Left lung (tissue), 10 donors: Measurements from ENCODE around the gene FAM241A. TPM values are rescaled to one million over a fixed set of nuclear protein-coding genes. Genes with fewer than 3 reads are reported as not detected.

Source experiments
- ATAC-seq: fragments of 200-7000 bp; cut with Tn5 transposase; one replicate; pipeline ENCODE4 v1.9.1; 2020; ENCODE audit warnings: moderate library complexity
- DNase-seq, 4 donors: peaks; one replicate each; pipeline ENCODE4 v3.0.0-alpha.2; 2013 to 2020
- H3K27ac ChIP-seq, 2 donors: fragments of 200-600 bp; sonication (generic) in 1 of 2; one replicate each; pipeline versions ENCODE4 v1.5.0 to v1.8.0; 2020 to 2021
- H3K27me3 ChIP-seq, 2 donors: fragments of 200-600 bp; sonication (generic) in 1 of 2; one replicate each; pipeline versions ENCODE4 v1.5.0 to v1.8.0; 2020 to 2021
- H3K36me3 ChIP-seq, 2 donors: fragments of 200-600 bp; sonication (generic) in 1 of 2; one replicate each; pipeline versions ENCODE4 v1.5.0 to v1.8.0; 2020 to 2021
- H3K4me1 ChIP-seq, 2 donors: fragments of 200-600 bp; one replicate each; pipeline ENCODE4 v1.8.0; 2021
- H3K4me3 ChIP-seq, 2 donors: fragments of 200-600 bp; sonication (generic) in 1 of 2; one replicate each; pipeline versions ENCODE4 v1.5.0 to v1.8.0; 2020 to 2021; ENCODE audit warnings: mild to moderate bottlenecking in 1 of 2
- H3K9me3 ChIP-seq, 2 donors: fragments of 200-600 bp; sonication (generic) in 1 of 2; one replicate each; pipeline versions ENCODE4 v1.5.0 to v1.8.0; 2020 to 2021
- CTCF ChIP-seq, 2 donors: fragments of 200-600 bp; sonication (generic) in 1 of 2; IDR thresholded peaks; one replicate each; pipeline versions ENCODE4 v1.5.0 to v1.8.0; 2021; ENCODE audit warnings: antibody characterized with exemption in 2 of 2
- intact Hi-C, 2 donors: fragments of 100-400 bp; cut with DNase I; formaldehyde crosslinking; loops; one replicate each; pipeline versions ENCODE4 v1.11.2 to v1.14.2; 2022
- polyA plus RNA-seq, 6 donors: library from polyadenylated mRNA; unstranded; fragments of 120-200 nt; gene quantifications; one replicate each; pipeline ENCODE4 v1.2.1, GENCODE V29; 2013; ENCODE audit not compliant: insufficient read length in 6 of 6
- total RNA-seq, 2 donors: library from RNA; stranded (reverse); fragmentation: NEBNext Ultra II Directional; extraction: Animal tissue kit (Norgen Biotek cat#: 25700); gene quantifications; one replicate each; pipeline ENCODE4 v1.2.1, GENCODE V29; 2021
- donor health status: DM: no; HTN: yes; CAD: no.
- donor health status: DM: no; HTN: no; CAD: no.

FAM241A gene
- total and polyA plus RNA-seq, 8 donors = 2.6 to 5.0 (median 3.0) TPM

GRCh38 chr4:112222219-112222955 is 77.1 kb downstream of the FAM241A start:
- Histone ChIP-seq H3K4me3 (no peak overlapping the region), H3K36me3 (no peaks in the 10 kb centered on the region), H3K27me3 (no peaks in the 10 kb centered on the region), H3K4me1 (no peaks in the 10 kb centered on the region), H3K9me3 (peaks cover 0 to 8% of the 10 kb centered on the region in 2 donors), H3K27ac (no peak overlapping the region)
- TF ChIP-seq CTCF (IDR thresholded peaks at IDR 0.05) = no peak
- no peak for ATAC-seq
- intact Hi-C loops = no loop called here
- DNase-seq = no peak

DNA sequence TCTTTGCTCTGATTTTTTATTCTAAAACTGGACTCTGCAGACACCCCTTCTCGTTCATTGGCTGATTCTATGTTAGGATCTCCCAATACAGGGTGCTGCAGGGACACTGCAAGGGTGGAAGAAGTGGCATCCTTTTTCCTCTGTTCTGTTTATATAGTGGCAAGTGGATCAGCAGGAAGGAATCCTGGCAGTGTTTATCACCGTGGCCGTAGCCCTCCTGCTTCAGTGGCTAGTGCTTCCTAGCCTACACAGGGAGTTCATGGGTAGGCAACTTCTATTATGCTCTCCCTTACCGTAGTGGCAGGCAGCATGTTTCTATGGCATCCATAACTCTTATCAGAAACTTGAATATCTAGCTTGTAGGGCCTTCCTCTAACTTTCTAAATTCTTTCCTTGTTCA is 79.9 kb downstream of the FAM241A start:
- no peak for ATAC-seq
- Histone ChIP-seq H3K36me3 (no peaks in the 10 kb centered on the region), H3K27ac (no peak overlapping the region), H3K9me3 (peaks cover 0 to 8% of the 10 kb centered on the region in 2 donors), H3K27me3 (no peaks in the 10 kb centered on the region), H3K4me1 (peaks cover 0 to under 1% of the 10 kb centered on the region in 2 donors), H3K4me3 (no peak overlapping the region)
- no peak for TF ChIP-seq CTCF (IDR thresholded peaks at IDR 0.05)
- no peak for DNase-seq
- intact Hi-C loops = no loop called here

DNA sequence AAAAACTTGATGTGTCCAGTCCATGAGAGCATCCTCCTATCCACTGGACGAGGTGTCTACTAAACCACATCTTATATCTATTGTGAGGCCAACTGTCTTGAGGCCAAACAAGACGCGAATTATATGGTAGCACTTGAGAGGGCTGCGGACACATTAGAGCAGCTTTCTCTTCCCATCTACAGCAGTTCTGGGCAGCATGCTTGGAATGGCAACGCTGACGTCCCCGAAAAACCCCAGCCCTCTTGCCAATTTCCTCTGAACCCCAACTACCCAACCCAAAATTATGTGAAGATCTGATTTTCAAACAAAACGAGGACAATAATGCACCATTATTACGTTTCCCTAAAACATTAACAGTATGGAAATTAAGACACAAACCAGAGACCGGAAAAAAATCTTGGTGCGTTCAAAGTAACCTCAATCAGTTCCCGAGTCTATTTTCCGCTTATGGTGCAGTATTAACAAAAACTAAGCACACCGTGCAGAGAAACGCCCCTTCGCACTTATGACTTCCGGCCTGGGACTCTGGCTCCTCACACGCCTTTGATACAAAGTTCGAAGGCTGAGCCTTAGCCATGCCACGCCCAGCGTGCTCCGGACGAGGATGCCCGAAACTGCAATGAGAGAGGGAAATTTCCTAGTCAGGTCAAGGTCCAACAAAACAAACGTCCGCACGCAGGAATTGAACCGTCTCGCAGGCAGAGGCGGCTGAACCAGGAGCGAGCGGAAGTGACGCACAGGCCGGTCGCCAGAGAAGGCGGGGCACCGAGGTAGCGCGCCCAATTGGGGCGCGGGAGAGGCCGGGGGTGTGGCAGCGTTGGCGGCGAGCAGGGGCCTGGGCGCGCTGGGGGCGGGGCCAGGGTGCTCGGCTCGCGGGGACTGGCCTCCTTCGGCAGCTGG is 85.9 kb downstream of the FAM241A start:
- peak in 1 of 2 donors; percentile 3 for TF ChIP-seq CTCF (IDR thresholded peaks at IDR 0.05)
- ATAC-seq = peak; percentile 98
- H3K27me3 ChIP-seq = no peaks in the 10 kb centered on the region
- H3K9me3 ChIP-seq = no peaks in the 10 kb centered on the region
- peak overlapping the region; percentile 96 to 98 for H3K27ac ChIP-seq
- intact Hi-C loops = no loop called here
- H3K4me3 ChIP-seq = peak overlapping the region; percentile 95 to 97
- peak; percentile 98 to 100 (median 98) for DNase-seq
- H3K4me1 ChIP-seq = peaks cover 0 to 25% of the 10 kb centered on the region in 2 donors
- no peaks in the 10 kb centered on the region for H3K36me3 ChIP-seq

GRCh38 chr4:112231779-112232713 is 86.8 kb downstream of the FAM241A start, which contains the start of gene AP1AR:
TSS of gene AP1AR (plus strand) at chr4:112231787. CDS start at chr4:112232092, 305 bp downstream.
- peak in 1 of 2 donors; percentile 12 for TF ChIP-seq CTCF (IDR thresholded peaks at IDR 0.05)
- Histone ChIP-seq H3K27ac (peak within 1 kb of the TSS; percentile 96 to 98), H3K36me3 (no peaks in the 10 kb centered on the region), H3K27me3 (no peaks in the 10 kb centered on the region), H3K4me3 (peak within 1 kb of the TSS; percentile 95 to 97), H3K9me3 (no peaks in the 10 kb centered on the region), H3K4me1 (peaks cover 0 to 25% of the 10 kb centered on the region in 2 donors)
- peak; percentile 85 for ATAC-seq
- peak; percentile 84 to 95 (median 88) for DNase-seq
- intact Hi-C loops = no loop called here
